Gastrocnemius medialis (tissue), 4 donors: ENCODE measurements around the gene KDM6A. TPM values are rescaled to one million over a fixed set of nuclear protein-coding genes. Genes with fewer than 3 reads are reported as not detected.
"Not testable (repeated sequence)": the region's sequence is repeated elsewhere in the genome, so short reads cannot be mapped to it uniquely, and the experiment has no call there.

Source experiments
- ATAC-seq, 2 donors: fragments of 150-250 bp; one replicate each; pipeline ENCODE4 v1.9.1; 2016
- DNase-seq, 2 donors: peaks; one replicate each; pipeline ENCODE4 v3.0.0-alpha.2; 2019
- H3K27ac ChIP-seq, 4 donors: fragments of 200-600 bp; sonication (generic); 1 replicate in 1 of 4; 2 replicates in 3 of 4; pipeline ENCODE4 v1.5.1; 2016 to 2018; ENCODE audit warnings: mild to moderate bottlenecking in 2 of 4, moderate library complexity in 1 of 4
- H3K27me3 ChIP-seq, 3 donors: fragments of 200-600 bp; sonication (generic) in 2 of 3; 1 replicate in 1 of 3; 2 replicates in 2 of 3; pipeline versions ENCODE4 v1.5.1 to v1.6.0; 2016 to 2019; ENCODE audit warnings: mild to moderate bottlenecking in 1 of 3, moderate library complexity in 1 of 3
- H3K36me3 ChIP-seq, 2 donors: fragments of 200-600 bp; sonication (generic) in 1 of 2; one replicate each; pipeline ENCODE4 v1.5.1; 2017 to 2018
- H3K4me1 ChIP-seq, 2 donors: fragments of 200-600 bp; sonication (generic) in 1 of 2; one replicate each; pipeline ENCODE4 v1.5.1; 2016 to 2017; ENCODE audit warnings: mild to moderate bottlenecking in 2 of 2
- H3K4me3 ChIP-seq, 4 donors: fragments of 200-600 bp; sonication (generic) in 3 of 4; 1 replicate in 1 of 4; 2 replicates in 3 of 4; pipeline ENCODE4 v1.5.1; 2016 to 2019; ENCODE audit warnings: mild to moderate bottlenecking in 2 of 4
- H3K9me3 ChIP-seq, 3 donors: fragments of 200-600 bp; sonication (generic) in 2 of 3; 1 replicate in 1 of 3; 2 replicates in 2 of 3; pipeline ENCODE4 v1.5.1; 2016 to 2019
- POLR2A ChIP-seq, 2 donors: fragments of 450-650 bp; IDR thresholded peaks; one replicate each; pipeline ENCODE4 v1.6.1; 2017; ENCODE audit warnings: antibody characterized with exemption in 2 of 2, mild to moderate bottlenecking in 2 of 2, moderate library complexity in 2 of 2
- in situ Hi-C, 4 donors: fragments of 200-750 bp; cut with MboI; loops; one replicate each; pipeline versions ENCODE4 v1.15.0 to v1.8.0; 2017; ENCODE audit warnings: low sequenced_read_pairs in 4 of 4
- intact Hi-C: fragments of 100-400 bp; cut with DNase I; formaldehyde crosslinking; loops from one replicate; pipeline ENCODE4 v1.15.1; 2023; ENCODE audit warnings: low total_unique reads
- total RNA-seq, 4 donors: library from RNA; depleted of rRNA; stranded (reverse); fragments of >200 nt; gene quantifications; one replicate each; pipeline versions ENCODE4 v1.1.0 to v1.2.3, GENCODE V29; 2016
- TF ChIP-seq, protein P1 (sequence below), 5 experiments: fragments of 450-650 bp in 3 of 5; fragments of 200-600 bp in 2 of 5; sonication (generic) in 2 of 5; IDR thresholded peaks in 4 of 5; conservative IDR thresholded peaks in 1 of 5; 1 replicate in 4 of 5; 2 replicates in 1 of 5; pipeline ENCODE4 v1.5.1; 2016 to 2019; ENCODE audit warnings: antibody characterized with exemption in 5 of 5, mild to moderate bottlenecking in 3 of 5, moderate library complexity in 3 of 5

KDM6A gene
- total RNA-seq, 4 donors from 2014 or later, result 14.3 to 29.2 (median 20.1) TPM

DNA sequence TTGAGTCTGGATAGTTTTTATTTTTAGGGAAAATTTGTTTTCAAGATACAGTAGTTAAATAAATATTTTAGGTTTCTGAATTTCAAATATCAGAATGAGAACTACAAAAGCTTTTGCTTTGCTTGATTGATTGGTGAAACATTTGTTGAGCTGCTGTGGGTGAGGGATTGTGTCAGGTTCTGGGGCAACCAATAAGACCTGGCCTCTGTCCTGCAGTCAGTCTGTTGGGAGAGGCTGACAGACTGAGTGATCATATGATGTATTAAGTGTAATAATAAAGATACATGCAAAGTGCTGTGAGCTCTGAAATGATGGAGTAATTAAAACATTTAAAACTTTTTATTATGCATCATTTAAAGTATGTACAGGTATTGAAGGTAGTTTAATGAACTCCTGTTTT, 9.6 kb downstream of the KDM6A start:
- DNase-seq (no peak), ATAC-seq (no peak)
- Histone ChIP-seq H3K4me3 (no peak overlapping the region), H3K4me1 (peaks cover 4 to 63% of the 10 kb centered on the region in 2 donors), H3K27me3 (no peaks in the 10 kb centered on the region), H3K27ac (no peak overlapping the region), H3K9me3 (no peaks in the 10 kb centered on the region), H3K36me3 (no peaks in the 10 kb centered on the region)
- TF ChIP-seq, protein P1, sequence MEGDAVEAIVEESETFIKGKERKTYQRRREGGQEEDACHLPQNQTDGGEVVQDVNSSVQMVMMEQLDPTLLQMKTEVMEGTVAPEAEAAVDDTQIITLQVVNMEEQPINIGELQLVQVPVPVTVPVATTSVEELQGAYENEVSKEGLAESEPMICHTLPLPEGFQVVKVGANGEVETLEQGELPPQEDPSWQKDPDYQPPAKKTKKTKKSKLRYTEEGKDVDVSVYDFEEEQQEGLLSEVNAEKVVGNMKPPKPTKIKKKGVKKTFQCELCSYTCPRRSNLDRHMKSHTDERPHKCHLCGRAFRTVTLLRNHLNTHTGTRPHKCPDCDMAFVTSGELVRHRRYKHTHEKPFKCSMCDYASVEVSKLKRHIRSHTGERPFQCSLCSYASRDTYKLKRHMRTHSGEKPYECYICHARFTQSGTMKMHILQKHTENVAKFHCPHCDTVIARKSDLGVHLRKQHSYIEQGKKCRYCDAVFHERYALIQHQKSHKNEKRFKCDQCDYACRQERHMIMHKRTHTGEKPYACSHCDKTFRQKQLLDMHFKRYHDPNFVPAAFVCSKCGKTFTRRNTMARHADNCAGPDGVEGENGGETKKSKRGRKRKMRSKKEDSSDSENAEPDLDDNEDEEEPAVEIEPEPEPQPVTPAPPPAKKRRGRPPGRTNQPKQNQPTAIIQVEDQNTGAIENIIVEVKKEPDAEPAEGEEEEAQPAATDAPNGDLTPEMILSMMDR (IDR thresholded peaks at IDR 0.05 in 4 of 5, conservative IDR thresholded peaks at IDR 0.05 in 1 of 5), result no peak
- TF ChIP-seq POLR2A (IDR thresholded peaks at IDR 0.05), result no peak
- intact Hi-C loops, result no loop called here
- in situ Hi-C loops, result loop anchor here in 1 of 4 donors (25.0 kb wide), 1 partner anchor 180 kb away; no protein-coding TSS in a partner anchor

DNA sequence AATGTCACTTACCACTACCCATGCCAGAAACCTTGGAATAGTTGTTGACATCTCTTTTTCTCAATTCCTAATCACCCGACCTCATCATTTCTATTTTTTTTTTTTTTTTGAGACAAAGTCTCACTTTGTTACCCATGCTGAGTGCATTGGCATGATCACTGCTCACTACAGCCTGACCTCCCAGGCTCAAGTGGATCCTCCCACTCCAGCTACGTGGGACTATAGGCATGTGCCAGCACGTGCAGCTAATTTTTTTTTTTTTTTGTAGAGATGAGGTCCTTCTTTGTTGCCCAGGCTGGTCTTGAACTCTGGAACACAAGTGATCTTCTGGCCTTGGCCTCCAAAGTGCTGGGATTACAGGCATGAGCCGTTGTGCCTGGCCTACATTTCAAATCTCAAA, 12.0 kb downstream of the KDM6A start:
- in situ Hi-C loops, result loop anchor here in 1 of 4 donors (25.0 kb wide), 1 partner anchor 177 kb away; no protein-coding TSS in a partner anchor
- ATAC-seq, result no peak

DNA sequence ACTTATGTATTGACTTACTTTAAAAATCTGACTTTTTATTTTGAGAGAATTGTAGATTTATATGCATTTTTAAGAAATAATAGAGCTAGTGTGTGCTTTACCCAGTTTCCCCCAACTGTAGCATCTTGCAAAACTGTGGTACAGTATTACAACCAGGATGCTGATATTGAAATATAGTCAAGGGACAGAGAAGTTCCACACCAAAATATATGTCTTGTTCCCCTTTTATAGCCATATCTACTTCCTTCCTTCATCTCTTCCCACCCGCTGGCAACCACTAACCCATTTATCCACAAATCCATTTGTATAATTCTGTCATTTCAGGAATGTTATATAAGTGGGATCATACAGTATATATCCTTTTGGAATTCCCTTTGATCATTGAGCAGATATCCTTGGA, 16.8 kb downstream of the KDM6A start:
- Histone ChIP-seq H3K27me3 (no peaks in the 10 kb centered on the region), H3K36me3 (no peaks in the 10 kb centered on the region), H3K9me3 (no peaks in the 10 kb centered on the region), H3K4me3 (no peak overlapping the region), H3K4me1 (peaks cover 0 to 51% of the 10 kb centered on the region in 2 donors), H3K27ac (no peak overlapping the region)
- no peak for TF ChIP-seq POLR2A (IDR thresholded peaks at IDR 0.05)
- TF ChIP-seq, protein P1 (IDR thresholded peaks at IDR 0.05 in 4 of 5, conservative IDR thresholded peaks at IDR 0.05 in 1 of 5), result no peak
- no peak for ATAC-seq
- no peak for DNase-seq
- in situ Hi-C loops (loop anchor here in 1 of 4 donors (25.0 kb wide), 1 partner anchor 172 kb away; no protein-coding TSS in a partner anchor), intact Hi-C loops (no loop called here)

More for the DNA sequence above, 12.0 kb downstream of the KDM6A start:
- no peak for TF ChIP-seq POLR2A (IDR thresholded peaks at IDR 0.05)
- TF ChIP-seq, protein P1 (IDR thresholded peaks at IDR 0.05 in 4 of 5, conservative IDR thresholded peaks at IDR 0.05 in 1 of 5), result no peak
- Histone ChIP-seq H3K9me3 (no peaks in the 10 kb centered on the region), H3K4me1 (peaks cover 0 to 62% of the 10 kb centered on the region in 2 donors), H3K27ac (no peak overlapping the region), H3K27me3 (no peaks in the 10 kb centered on the region), H3K36me3 (no peaks in the 10 kb centered on the region), H3K4me3 (no peak overlapping the region)
- intact Hi-C loops, result no loop called here
- DNase-seq, result no peak

DNA sequence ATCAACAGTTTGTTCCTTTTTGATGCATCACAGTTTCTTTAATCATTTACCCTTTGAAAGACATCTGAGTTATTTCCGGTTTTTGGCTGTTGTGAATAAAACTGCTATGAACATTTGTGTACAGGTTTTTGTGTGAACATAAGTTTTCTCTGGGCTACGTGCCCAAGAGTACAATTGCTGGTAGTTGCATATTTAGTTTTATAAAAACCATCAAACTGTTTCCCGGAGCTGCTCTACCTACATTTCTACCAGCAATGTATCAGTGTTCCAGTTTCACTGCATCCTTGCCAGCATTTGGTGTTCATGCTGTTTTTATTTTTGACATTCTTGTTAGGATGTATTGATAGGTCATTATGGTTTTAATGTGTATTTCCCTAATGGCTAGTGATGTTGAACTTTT, 17.3 kb downstream of the KDM6A start:
- ATAC-seq (no peak), DNase-seq (no peak)
- H3K4me1 ChIP-seq, result peaks cover 0 to 48% of the 10 kb centered on the region in 2 donors
- TF ChIP-seq, protein P1 (IDR thresholded peaks at IDR 0.05 in 4 of 5, conservative IDR thresholded peaks at IDR 0.05 in 1 of 5), result no peak
- TF ChIP-seq POLR2A (IDR thresholded peaks at IDR 0.05), result no peak
- intact Hi-C loops, result no loop called here
- no peaks in the 10 kb centered on the region for H3K27me3 ChIP-seq
- H3K9me3 ChIP-seq, result no peaks in the 10 kb centered on the region
- in situ Hi-C loops, result loop anchor here in 1 of 4 donors (25.0 kb wide), 1 partner anchor 172 kb away; no protein-coding TSS in a partner anchor
- H3K4me3 ChIP-seq, result no peak overlapping the region
- H3K27ac ChIP-seq, result no peak overlapping the region
- no peaks in the 10 kb centered on the region for H3K36me3 ChIP-seq

DNA sequence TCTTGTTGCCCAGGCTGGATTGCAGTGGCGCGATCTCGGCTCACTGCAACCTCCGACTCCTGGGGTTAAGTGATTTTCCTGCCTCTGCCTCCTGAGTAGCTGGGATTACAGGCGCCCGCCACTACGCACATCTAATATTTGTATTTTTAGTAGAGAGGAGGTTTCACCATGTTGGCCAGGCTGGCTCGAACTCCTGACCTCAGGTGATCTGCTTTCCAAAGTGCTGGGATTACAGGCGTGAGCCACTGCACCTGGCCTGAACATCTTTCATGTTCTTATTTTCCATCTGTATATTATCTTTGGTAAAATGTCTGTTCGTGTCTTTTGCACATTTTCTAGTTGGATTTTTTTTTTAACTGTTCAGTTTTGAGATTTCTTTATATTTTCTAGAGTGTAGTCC, 17.7 kb downstream of the KDM6A start:
- intact Hi-C loops, H3K36me3 ChIP-seq, H3K27me3 ChIP-seq, H3K27ac ChIP-seq, ATAC-seq, DNase-seq, H3K9me3 ChIP-seq, H3K4me3 ChIP-seq: not testable (repeated sequence)
- peaks cover 0 to 45% of the 10 kb centered on the region in 2 donors for H3K4me1 ChIP-seq
- in situ Hi-C loops, result loop anchor here in 1 of 4 donors (25.0 kb wide), 1 partner anchor 172 kb away; no protein-coding TSS in a partner anchor
